Fibroblast of mammary gland (primary cell): ENCODE measurements around the gene CMC2.
A peak's percentile ranks its signal among the peaks of the same experiment; 100 is the strongest.

Experiments used
- DNase-seq: peaks from one replicate; pipeline ENCODE4 v3.0.0-alpha.2; 2010; ENCODE audit warnings: low read depth
- H3K4me3 ChIP-seq: 2 replicates; pipeline ENCODE4 v1.5.1; 2011; ENCODE audit warnings: low read depth, mild to moderate bottlenecking, low read length, moderate library complexity; ENCODE audit not compliant: control insufficient read depth
- CTCF ChIP-seq: conservative IDR thresholded peaks from 2 replicates; pipeline ENCODE4 v1.5.1; 2011; ENCODE audit warnings: low read depth, low read length, inconsistent platforms; ENCODE audit not compliant: control insufficient read depth, insufficient read depth

The CMC2 gene

GRCh38 chr16:81036751-81037350 lies 30.2 kb upstream of the CMC2 start:
- peak; percentile 24 for DNase-seq
- H3K4me3 ChIP-seq, result peak overlapping the region; percentile 65
- TF ChIP-seq CTCF, result no peak

- no peak for TF ChIP-seq CTCF
- DNase-seq, result peak; percentile 19
- peak overlapping the region; percentile 65 for H3K4me3 ChIP-seq
These were observed 29.5 kb upstream of the CMC2 start for GRCh38 chr16:81035975-81036750.

GRCh38 chr16:81035398-81035974 lies 28.8 kb upstream of the CMC2 start, which contains the start of gene ATMIN:
TSS of gene ATMIN (plus strand) at chr16:81035842. CDS start at chr16:81035871, 29 bp downstream.
- peak; percentile 67 for DNase-seq
- TF ChIP-seq CTCF, result peak; percentile 52
- peak within 1 kb of the TSS; percentile 65 for H3K4me3 ChIP-seq

GRCh38 chr16:81029930-81030604 lies 23.4 kb upstream of the CMC2 start:
- H3K4me3 ChIP-seq, result no peak overlapping the region
- no peak for TF ChIP-seq CTCF
- no peak for DNase-seq

GRCh38 chr16:81026429-81026828 lies 19.7 kb upstream of the CMC2 start:
- H3K4me3 ChIP-seq, result no peak overlapping the region
- no peak for TF ChIP-seq CTCF
- no peak for DNase-seq

- DNase-seq, result no peak
- no peak for TF ChIP-seq CTCF
- no peak overlapping the region for H3K4me3 ChIP-seq
These were observed 11.8 kb upstream of the CMC2 start for GRCh38 chr16:81018496-81018895.
